ENCODE measurements around the gene CPNE6.
"Not testable (repeated sequence)": the region's sequence is repeated elsewhere in the genome, so short reads cannot be mapped to it uniquely, and the experiment has no call there.

Gene CPNE6

GRCh38 chr14:24087004-24087403 lies 15.6 kb downstream of the CPNE6 start:
- no peak for DNase-seq

GRCh38 chr14:24088095-24088494 lies 16.7 kb downstream of the CPNE6 start:
- DNase-seq = no peak

GRCh38 chr14:24089890-24090289 lies 18.5 kb downstream of the CPNE6 start:
- no peak for DNase-seq

- DNase-seq = no peak
Observed at GRCh38 chr14:24092110-24092504, 20.7 kb downstream of the CPNE6 start.

GRCh38 chr14:24092505-24093206 lies 21.3 kb downstream of the CPNE6 start:
- DNase-seq = no peak

GRCh38 chr14:24093207-24093900 lies 22.0 kb downstream of the CPNE6 start:
- no peak for DNase-seq

GRCh38 chr14:24093901-24094840 lies 22.8 kb downstream of the CPNE6 start, which contains the start of gene PCK2:
TSS of gene PCK2 (plus strand) at chr14:24094311. CDS start at chr14:24094406, 95 bp downstream.
- DNase-seq = peak; percentile 73

- DNase-seq = no peak
Observed at GRCh38 chr14:24094841-24095270, 23.5 kb downstream of the CPNE6 start.

GRCh38 chr14:24095271-24096068 lies 24.1 kb downstream of the CPNE6 start:
- no peak for DNase-seq

- DNase-seq = no peak
Observed at GRCh38 chr14:24096545-24097181, 25.3 kb downstream of the CPNE6 start.

- no peak for DNase-seq
Observed at GRCh38 chr14:24098229-24098926, 27.0 kb downstream of the CPNE6 start.

GRCh38 chr14:24098927-24099813 lies 27.8 kb downstream of the CPNE6 start:
- no peak for DNase-seq

- DNase-seq = no peak
Observed at GRCh38 chr14:24100197-24100981, 29.0 kb downstream of the CPNE6 start.

GRCh38 chr14:24100982-24101494 lies 29.7 kb downstream of the CPNE6 start:
- DNase-seq = no peak

- DNase-seq = no peak
Observed at GRCh38 chr14:24102357-24103048, 31.1 kb downstream of the CPNE6 start.

- DNase-seq = no peak
Observed at GRCh38 chr14:24103451-24103850, 32.1 kb downstream of the CPNE6 start.

- not testable (repeated sequence) for DNase-seq
Observed at GRCh38 chr14:24105609-24106239, 34.4 kb downstream of the CPNE6 start.
